ENCODE data around the gene KIR3DL1.
"Not testable (repeated sequence)": the region's sequence is repeated elsewhere in the genome, so short reads cannot be mapped to it uniquely, and the experiment has no call there.

KIR3DL1 gene

GRCh38 chr19:54803410-54803809, 12.9 kb upstream of the KIR3DL1 start, which contains the start of gene KIR2DL4:
KIR2DL4 (plus strand) TSS chr19:54803610; CDS start chr19:54803652, 42 bp downstream.
- no peak for TF ChIP-seq POLR2A (IDR thresholded peaks at IDR 0.05; ENCODE audit: low read length)
- no peak for TF ChIP-seq GATA1 (IDR thresholded peaks at IDR 0.05; ENCODE audit: low read depth, low read length)
- DNase-seq: no peak

DNA sequence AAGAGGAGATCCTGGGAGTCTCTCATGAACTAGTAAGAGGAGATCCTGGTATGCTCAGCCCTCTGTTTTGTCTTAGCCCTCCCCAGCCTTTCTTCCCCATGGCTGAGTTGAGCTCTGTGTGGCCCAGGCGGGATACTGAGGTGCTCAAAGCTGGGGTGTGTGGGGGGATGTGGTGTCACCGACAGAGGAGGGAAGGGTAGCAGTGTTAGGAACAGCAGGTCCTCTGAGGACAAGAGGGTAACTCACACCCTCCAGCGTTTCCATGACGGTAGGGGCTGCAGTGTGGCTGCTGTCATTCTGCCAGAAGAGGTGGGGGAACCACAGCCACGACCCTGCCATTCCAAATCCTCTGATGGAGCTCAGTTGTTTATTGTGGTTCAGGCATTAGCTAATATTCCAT, 12.2 kb upstream of the KIR3DL1 start:
- no peak for DNase-seq
- TF ChIP-seq POLR2A (IDR thresholded peaks at IDR 0.05; ENCODE audit: low read length) (no peak), GATA1 (IDR thresholded peaks at IDR 0.05; ENCODE audit: low read depth, low read length) (no peak)

DNA sequence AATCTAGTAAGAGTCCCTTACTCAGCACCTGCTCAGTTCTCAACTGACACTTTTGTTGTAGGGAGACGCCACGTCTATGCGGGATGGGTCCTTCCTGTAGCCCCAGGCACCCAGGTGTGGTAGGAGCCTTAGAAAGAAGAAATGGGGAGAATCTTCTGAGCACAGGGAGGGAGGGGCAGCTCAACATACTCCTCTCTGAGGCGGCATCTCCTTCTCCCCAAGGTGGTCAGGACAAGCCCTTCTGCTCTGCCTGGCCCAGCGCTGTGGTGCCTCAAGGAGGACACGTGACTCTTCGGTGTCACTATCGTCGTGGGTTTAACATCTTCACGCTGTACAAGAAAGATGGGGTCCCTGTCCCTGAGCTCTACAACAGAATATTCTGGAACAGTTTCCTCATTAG, 11.7 kb upstream of the KIR3DL1 start:
- DNase-seq: no peak
- TF ChIP-seq GATA1 (IDR thresholded peaks at IDR 0.05; ENCODE audit: low read depth, low read length): no peak
- TF ChIP-seq POLR2A (IDR thresholded peaks at IDR 0.05; ENCODE audit: low read length): no peak

DNA sequence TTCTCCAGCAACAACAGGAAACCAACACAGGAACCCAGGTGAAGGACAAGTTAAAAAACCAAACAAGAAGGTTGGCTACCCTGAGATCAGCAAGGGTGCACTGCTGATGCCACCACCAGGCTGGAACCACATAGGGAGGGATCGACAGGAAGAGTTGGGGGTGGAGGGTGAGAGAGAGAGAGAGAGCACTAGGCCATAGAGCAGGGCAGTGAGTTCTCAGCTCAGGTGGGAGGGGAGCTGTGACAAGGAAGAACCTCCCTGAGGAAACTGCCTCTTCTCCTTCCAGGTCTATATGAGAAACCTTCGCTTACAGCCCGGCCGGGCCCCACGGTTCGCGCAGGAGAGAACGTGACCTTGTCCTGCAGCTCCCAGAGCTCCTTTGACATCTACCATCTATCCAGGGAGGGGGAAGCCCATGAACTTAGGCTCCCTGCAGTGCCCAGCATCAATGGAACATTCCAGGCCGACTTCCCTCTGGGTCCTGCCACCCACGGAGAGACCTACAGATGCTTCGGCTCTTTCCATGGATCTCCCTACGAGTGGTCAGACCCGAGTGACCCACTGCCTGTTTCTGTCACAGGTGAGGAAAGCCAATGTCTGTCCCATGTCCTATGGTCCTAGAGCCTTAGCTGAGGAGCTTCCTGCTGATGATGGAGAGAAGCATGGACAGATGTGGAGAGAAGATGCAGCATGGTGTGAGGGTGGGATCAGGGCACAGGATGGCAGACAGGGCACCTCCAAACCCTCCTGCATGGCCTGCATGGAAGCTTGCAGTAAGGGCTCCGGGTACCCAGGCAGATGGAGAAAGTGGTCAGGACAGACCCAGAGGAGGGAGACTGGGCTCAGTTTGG, 10.4 kb upstream of the KIR3DL1 start:
- TF ChIP-seq POLR2A (IDR thresholded peaks at IDR 0.05; ENCODE audit: low read length): no peak
- no peak for TF ChIP-seq GATA1 (IDR thresholded peaks at IDR 0.05; ENCODE audit: low read depth, low read length)
- DNase-seq: no peak

DNA sequence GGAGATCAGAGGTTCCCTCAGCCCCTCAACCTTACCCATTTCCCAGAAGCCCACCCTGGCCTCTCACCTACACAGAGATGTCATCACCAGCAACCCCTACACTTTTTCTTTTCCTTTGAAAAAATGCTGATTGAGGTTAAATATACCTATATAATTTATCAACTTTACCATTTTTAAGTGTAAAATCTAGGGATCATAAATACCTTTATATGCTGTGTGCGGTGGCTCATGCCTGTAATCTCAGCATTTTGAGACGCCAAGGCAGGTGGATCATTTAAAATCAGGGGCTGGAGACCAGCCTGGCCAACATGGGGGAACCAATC, 9.8 kb upstream of the KIR3DL1 start:
- no peak for DNase-seq
- TF ChIP-seq POLR2A (IDR thresholded peaks at IDR 0.05; ENCODE audit: low read length) (no peak), GATA1 (IDR thresholded peaks at IDR 0.05; ENCODE audit: low read depth, low read length) (no peak)

DNA sequence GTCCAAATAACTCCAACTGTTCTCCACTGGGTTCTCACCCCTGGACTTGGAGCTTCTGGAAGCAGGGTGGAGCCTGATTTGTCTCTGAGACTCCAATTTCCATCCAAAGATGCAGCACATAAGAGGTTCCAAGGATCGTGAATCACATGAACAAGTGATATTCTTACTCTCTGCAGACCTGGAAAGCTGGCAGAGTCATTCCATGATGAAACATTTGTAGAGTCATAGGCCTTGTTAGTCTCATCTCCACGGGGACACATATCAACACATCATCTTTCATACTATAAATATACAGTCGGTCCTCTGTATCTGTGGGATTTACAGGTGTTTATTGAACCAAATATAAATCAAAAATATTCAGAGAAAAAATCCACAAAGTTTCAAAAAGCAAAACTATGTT, 1.7 kb upstream of the KIR3DL1 start:
- DNase-seq: not testable (repeated sequence)

DNA sequence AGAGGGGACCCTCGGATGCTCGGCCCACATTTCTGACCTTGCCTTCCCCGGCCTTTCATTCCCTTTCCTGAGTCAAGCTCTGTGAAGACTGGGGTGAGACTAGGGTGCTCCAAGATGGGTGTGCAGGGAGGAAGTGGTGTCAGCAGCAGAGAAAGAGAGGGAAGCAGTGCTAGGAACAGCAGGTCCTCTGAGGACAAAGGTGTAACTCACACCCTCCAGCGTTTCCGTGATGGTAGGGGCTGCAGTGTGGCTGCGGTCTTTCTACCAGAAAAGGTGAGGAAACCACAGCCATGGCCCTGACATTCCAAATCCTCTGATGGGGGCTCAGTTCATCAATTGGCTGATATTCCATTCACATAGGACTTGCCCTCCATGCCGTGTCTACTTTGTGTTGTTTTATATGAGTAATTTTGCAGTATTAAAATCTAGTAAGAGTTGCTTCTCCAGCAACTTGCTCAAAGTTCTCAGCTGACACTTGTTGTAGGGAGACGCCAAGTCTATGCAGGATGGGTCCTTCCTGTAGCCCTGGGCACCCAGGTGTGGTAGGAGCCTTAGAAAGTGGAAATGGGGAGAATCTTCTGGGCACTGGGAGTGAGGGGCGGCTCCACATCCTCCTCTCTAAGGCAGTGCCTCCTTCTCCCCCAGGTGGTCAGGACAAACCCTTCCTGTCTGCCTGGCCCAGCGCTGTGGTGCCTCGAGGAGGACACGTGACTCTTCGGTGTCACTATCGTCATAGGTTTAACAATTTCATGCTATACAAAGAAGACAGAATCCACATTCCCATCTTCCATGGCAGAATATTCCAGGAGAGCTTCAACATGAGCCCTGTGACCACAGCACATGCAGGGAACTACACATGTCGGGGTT, 1.6 kb downstream of the KIR3DL1 start:
- TF ChIP-seq GATA1 (IDR thresholded peaks at IDR 0.05; ENCODE audit: low read depth, low read length): no peak
- no peak for TF ChIP-seq POLR2A (IDR thresholded peaks at IDR 0.05; ENCODE audit: low read length)
- no peak for DNase-seq

DNA sequence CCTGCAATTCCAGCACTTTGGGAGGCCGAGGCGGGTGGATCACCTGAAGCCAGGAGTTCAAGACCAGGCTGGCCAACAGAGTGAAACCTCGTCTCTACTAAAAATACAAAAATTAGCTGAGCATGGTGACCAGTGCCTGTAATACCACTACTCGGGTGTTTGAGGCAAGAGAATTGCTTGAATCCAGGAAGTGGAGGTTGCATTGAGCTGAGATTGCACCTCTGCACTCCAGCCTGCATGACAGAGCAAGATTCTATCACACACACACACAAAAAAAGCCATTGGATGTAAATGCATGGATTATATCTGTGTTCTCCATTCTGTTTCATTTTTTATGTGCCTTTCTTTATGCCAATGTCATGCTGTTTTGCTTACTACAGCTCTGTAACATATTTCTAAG, 8.1 kb downstream of the KIR3DL1 start:
- DNase-seq: not testable (repeated sequence)

DNA sequence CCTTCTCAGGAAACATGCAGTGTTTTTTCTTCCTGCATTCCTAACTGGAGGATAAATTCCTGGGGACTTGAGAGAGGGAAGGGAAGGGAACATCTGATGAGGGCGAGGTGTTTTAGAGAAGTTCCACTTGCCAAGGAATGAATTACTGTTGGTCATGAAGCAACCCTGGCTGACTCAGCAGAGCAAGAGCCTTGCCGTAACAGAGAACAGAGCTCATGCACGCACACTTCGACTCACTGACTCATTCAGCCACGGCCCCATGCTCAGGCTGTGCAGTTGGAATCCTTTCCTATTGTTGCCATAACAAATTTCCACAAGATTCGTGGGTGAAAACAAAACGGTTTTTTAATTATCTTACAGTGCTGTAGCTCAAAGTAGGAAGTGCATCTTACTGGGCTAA, 9.1 kb downstream of the KIR3DL1 start:
- DNase-seq: not testable (repeated sequence)

DNA sequence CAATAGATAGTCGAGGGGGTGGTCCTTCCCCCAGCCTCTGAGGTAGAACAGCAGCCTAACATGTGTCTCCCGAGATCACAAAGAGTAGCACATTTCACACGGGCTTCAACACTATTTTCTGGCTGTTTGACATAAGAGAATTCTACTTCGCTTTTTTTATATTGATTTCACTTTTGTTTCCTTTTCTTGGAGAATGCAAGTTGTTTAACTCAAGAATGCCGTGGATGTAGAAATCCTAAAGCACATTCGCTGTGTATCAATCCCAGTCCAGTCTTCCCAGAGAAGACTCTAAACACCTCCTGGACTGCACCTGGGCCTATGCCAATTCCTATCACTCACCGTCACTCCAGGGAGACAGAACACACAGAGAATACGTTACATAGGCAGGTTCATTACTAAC, 11.8 kb downstream of the KIR3DL1 start:
- DNase-seq: not testable (repeated sequence)

GRCh38 chr19:54832496-54832895, 16.2 kb downstream of the KIR3DL1 start, which contains the start of gene KIR2DS4:
KIR2DS4 (plus strand) TSS chr19:54832676.
- not testable (repeated sequence) for DNase-seq

GRCh38 chr19:54835126-54835525, 18.9 kb downstream of the KIR3DL1 start:
- DNase-seq: not testable (repeated sequence)

DNA sequence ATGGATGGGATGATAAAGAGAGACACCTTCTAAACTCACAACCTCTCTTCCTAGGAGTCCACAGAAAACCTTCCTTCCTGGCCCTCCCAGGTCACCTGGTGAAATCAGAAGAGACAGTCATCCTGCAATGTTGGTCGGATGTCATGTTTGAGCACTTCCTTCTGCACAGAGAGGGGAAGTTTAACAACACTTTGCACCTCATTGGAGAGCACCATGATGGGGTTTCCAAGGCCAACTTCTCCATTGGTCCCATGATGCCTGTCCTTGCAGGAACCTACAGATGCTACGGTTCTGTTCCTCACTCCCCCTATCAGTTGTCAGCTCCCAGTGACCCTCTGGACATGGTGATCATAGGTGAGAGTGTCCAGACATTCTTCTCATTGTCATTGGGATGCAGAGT, 21.3 kb downstream of the KIR3DL1 start:
- not testable (repeated sequence) for DNase-seq

DNA sequence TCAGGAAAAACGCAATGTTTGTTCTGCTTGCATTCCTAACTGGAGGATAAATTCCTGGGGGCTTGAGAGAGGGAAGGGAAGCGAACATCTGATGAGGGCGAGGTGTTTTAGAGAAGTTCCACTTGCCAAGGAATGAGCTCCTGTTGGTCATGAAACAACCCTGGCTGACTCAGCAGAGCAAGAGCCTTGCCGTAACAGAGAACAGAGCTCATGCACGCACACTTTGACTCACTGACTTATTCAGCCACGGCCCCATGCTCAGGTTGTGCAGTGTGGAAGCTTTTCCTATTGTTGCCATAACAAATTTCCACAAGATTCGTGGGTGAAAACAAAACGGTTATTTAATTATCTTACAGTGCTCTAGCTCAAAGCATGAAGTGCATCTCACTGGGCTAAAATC, 26.9 kb downstream of the KIR3DL1 start:
- DNase-seq: not testable (repeated sequence)

DNA sequence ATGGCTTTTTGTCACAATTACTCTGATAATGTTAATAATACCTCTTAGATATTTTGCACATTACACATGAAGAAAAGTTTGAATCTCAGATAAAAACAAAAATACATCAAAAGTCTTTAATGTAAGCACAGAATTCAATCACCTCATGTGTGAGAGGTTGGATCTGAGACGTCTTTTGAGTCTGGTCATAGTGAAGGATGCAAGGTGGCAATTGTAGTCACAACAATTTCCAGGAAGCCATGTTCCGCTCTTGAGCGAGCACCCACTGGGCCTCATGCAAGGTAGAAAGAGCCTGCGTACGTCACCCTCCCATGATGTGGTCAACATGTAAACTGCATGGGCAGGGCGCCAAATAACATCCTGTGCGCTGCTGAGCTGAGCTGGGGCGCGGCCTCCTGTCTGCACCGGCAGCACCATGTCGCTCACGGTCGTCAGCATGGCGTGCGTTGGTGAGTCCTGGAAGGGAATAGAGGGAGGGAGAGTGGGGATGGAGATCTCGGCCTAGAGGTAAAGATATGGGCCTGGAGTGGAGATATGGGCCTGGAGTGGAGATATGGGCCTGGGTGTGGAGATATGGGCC, 33.9 kb downstream of the KIR3DL1 start, which contains the start of gene KIR3DL2:
Gene KIR3DL2, plus strand, starts transcription at position 383 of the 580 bp plus-strand sequence. Its CDS starts 33 bp downstream, at position 416.
- not testable (repeated sequence) for DNase-seq
